ENCODE measurements around the gene CHRD. TPM values are rescaled to one million over a fixed set of nuclear protein-coding genes. Genes with fewer than 3 reads are reported as not detected.

The CHRD gene
- total and polyA plus RNA-seq, 9 of the 15 experiments (the other 6 are each of a cell fraction or from before 2014, with no cell fraction given): 0.11 to 1.3 (median 0.59) TPM; not detected in 3

- TF ChIP-seq ZFP36 (IDR thresholded peaks at IDR 0.05; ENCODE audit: low read depth, low read length, partially characterized antibody): peak; percentile 49
- 0 out of 2 replicates have a peak, but pooled peaks have one; percentile 29 for TF ChIP-seq ARID4B (CRISPR knock-in tag; IDR thresholded peaks at IDR 0.05)
- TF ChIP-seq SP2 (IDR thresholded peaks at IDR 0.05; ENCODE audit: extremely low read depth, low read depth, low read length, poor library complexity, severe bottlenecking): no peak
- TF ChIP-seq GMEB1 (CRISPR knock-in tag; IDR thresholded peaks at IDR 0.05): no peak
- peak; percentile 54; the same call in 1 of the 2 replicates for TF ChIP-seq ELF4 (CRISPR knock-in tag; IDR thresholded peaks at IDR 0.05)
- TF ChIP-seq MITF (IDR thresholded peaks at IDR 0.05): no peak
- peak; percentile 65 for TF ChIP-seq OTX1 (CRISPR knock-in tag; IDR thresholded peaks at IDR 0.05)
- peak; percentile 61; the same call in 1 of the 2 replicates for TF ChIP-seq ZNF512 (tag; IDR thresholded peaks at IDR 0.05)
- TF ChIP-seq MYC (IDR thresholded peaks at IDR 0.05; ENCODE audit: low read depth, low read length): 0 out of 2 replicates have a peak, but pooled peaks have one; percentile 21
- no peak for TF ChIP-seq MYC (CRISPR knock-in tag; IDR thresholded peaks at IDR 0.05; ENCODE audit: borderline replicate concordance, low read depth)
- no peak for TF ChIP-seq ZNF134 (CRISPR knock-in tag; conservative IDR thresholded peaks at IDR 0.05)
- no peak for TF ChIP-seq MCM2 (IDR thresholded peaks at IDR 0.05; ENCODE audit: low read depth)
- no peak for TF ChIP-seq POLR2A (conservative IDR thresholded peaks at IDR 0.05)
- no peak for TF ChIP-seq MBD2 (IDR thresholded peaks at IDR 0.05; ENCODE audit: borderline replicate concordance, low read depth)
- TF ChIP-seq TFE3 (CRISPR knock-in tag; IDR thresholded peaks at IDR 0.05): 0 out of 2 replicates have a peak, but pooled peaks have one; percentile 10
These were observed 19.6 kb upstream of the CHRD start (continued) for GRCh38 chr3:184360070-184360928.

Data from K562 (cell line).